HG03354 (cell line): ENCODE results near the gene RRM2.
"Not testable (repeated sequence)": the region's sequence is repeated elsewhere in the genome, so short reads cannot be mapped to it uniquely, and the experiment has no call there.

Source experiments
- ATAC-seq: cut with Tn5 transposase; IDR thresholded peaks from one replicate; pipeline ENCODE4 v1.9.1; 2021; ENCODE audit warnings: mild to moderate bottlenecking; ENCODE audit not compliant: unreplicated experiment, poor library complexity, severe bottlenecking

The RRM2 gene

DNA sequence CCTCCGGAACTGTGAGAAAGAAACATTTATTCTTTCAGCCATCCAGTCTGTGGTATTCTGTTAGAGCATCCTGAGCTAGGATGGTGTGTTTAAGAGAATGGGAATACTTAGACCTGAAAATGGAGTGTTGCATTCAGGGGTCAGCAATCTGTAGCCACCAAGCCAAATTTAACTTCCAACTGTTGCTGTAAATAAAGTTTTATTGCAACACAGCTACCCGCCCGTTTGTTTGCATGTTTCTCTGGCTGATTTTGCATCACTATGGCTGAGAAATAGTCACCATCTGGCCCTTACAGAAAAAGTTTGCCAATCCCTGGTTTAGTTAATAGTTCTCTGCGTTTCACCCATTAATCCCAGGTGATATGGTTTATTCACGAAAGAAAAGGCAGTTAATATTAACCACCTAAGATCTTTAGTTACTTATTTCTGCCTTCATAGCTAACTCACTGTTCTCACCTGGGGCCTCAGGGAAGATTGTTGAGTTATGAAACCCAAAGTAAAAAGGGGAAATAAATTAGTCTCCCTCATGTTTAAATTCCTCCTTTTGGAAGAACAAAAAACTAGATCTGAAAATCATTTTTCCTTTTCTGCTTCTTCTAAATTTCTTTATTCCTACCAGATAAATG lies 32.9 kb upstream of the RRM2 start:
- ATAC-seq = peak; percentile 62

- ATAC-seq = peak; percentile 42
Observed at GRCh38 chr2:10091182-10091888, 31.2 kb upstream of the RRM2 start.

GRCh38 chr2:10091889-10092244 lies 30.7 kb upstream of the RRM2 start:
- ATAC-seq = not testable (repeated sequence)

DNA sequence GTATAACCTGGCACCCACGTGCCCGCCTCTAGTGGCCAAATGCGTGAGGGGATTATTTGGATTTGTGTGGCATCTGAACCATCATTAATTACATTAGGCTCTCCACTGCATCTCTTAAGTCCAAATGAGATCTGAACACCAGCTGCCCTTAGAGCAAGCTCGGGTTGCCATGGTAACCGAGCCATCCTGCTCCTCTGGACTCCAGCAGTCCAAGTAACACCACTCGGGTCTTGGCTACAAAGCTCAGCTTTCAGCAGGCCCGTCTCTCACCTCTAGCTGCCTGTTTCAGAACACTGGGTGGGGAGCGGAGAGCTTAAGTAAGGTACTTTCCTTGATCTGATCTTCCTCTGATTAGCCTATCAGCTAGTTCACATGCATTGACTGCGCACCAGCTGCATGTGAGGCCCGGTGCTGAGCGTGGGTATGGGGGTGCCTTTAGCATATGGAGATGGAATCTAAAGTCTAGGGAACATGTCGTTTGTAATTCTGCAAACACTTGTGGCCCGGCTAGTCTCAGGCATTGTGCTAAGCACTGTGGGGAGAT lies 28.2 kb upstream of the RRM2 start:
- ATAC-seq = no peak

- no peak for ATAC-seq
Observed at GRCh38 chr2:10095175-10095574, 27.4 kb upstream of the RRM2 start.

GRCh38 chr2:10096641-10097040 lies 25.9 kb upstream of the RRM2 start:
- ATAC-seq = no peak

DNA sequence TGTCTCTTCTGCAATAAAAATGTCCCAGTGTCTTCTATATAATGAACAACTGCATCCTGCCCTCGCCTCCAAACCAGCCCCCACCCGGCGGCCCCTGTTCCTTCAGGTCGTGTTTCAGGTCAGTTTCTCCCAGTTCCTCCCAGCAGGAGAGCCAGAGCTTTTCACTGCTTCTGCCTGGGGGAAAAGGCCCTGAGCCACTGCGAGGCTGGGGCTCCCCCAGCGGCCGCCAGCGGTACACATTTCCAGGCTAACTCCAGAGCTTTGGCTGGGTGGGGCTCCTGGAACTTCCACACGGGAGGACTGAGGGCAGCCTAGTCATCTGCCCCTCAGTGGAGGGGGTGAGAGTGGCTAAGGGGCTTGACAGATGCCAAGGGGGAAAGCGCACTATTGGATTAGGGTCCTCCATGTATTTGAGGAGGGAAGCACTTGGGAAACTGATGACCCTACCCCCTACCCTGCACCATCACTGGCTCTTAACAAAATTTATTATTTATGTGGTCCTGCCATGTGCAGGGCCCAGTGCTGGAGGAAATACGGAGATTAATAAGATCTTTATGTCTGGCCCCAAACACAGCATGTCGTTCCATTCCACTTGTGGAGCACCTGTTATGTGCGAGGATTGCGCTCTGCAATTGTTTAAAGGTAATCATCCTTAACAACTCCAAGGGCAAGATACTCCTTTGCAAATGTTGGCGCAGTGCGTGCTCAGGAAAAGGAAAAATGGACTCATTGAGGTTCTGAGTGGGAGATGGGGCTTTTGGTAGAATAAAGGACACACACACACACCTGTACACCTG lies 25.0 kb upstream of the RRM2 start:
- peak; percentile 81 for ATAC-seq

DNA sequence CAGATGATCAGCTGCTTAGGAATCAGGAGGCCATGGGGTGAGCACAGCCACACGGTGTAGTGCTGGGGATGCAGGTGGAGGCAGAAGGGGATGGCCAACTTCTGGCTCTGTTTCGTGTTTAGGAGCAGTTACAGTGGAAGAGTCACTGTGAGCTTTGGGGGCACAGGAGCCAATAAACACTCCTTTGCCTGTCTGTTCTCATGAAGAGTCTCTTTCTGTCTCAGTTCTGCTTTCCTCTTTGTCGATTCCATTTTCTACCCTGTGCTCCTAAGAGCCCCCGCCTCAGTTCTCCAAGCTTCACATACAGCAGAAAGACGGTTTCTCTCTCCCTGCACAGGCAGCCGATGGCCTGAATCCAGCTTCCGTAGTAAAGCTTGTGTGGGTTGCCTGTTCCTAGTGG lies 21.0 kb upstream of the RRM2 start:
- ATAC-seq = no peak

- no peak for ATAC-seq
Observed at GRCh38 chr2:10103179-10103578, 19.4 kb upstream of the RRM2 start.

GRCh38 chr2:10104906-10105305 lies 17.6 kb upstream of the RRM2 start:
- not testable (repeated sequence) for ATAC-seq

- no peak for ATAC-seq
Observed at GRCh38 chr2:10109311-10109710, 13.2 kb upstream of the RRM2 start.

GRCh38 chr2:10119027-10119325 lies 3.6 kb upstream of the RRM2 start:
- no peak for ATAC-seq

GRCh38 chr2:10119601-10120157 lies 2.9 kb upstream of the RRM2 start:
- ATAC-seq = no peak

- peak; percentile 58 for ATAC-seq
Observed at GRCh38 chr2:10120158-10120876, 2.2 kb upstream of the RRM2 start.

- ATAC-seq = no peak
Observed at GRCh38 chr2:10120877-10121574, 1.5 kb upstream of the RRM2 start.

DNA sequence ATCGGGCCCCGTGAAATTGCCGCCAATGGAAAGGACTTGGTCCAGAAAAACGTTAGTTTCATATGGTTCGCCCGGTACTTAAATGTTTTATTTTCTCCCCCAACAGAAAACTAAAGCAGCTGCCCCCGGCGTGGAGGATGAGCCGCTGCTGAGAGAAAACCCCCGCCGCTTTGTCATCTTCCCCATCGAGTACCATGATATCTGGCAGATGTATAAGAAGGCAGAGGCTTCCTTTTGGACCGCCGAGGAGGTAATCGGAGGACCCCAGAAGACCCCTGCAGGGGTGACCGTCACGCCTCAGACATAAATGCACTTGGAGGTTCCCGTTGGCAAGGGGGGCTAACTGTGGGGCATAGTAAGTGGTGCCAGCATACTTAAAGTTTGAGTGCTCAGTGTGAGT lies 742 bp downstream of the RRM2 start:
- ATAC-seq = no peak

- no peak for ATAC-seq
Observed at GRCh38 chr2:10124538-10125045, 2.1 kb downstream of the RRM2 start.

DNA sequence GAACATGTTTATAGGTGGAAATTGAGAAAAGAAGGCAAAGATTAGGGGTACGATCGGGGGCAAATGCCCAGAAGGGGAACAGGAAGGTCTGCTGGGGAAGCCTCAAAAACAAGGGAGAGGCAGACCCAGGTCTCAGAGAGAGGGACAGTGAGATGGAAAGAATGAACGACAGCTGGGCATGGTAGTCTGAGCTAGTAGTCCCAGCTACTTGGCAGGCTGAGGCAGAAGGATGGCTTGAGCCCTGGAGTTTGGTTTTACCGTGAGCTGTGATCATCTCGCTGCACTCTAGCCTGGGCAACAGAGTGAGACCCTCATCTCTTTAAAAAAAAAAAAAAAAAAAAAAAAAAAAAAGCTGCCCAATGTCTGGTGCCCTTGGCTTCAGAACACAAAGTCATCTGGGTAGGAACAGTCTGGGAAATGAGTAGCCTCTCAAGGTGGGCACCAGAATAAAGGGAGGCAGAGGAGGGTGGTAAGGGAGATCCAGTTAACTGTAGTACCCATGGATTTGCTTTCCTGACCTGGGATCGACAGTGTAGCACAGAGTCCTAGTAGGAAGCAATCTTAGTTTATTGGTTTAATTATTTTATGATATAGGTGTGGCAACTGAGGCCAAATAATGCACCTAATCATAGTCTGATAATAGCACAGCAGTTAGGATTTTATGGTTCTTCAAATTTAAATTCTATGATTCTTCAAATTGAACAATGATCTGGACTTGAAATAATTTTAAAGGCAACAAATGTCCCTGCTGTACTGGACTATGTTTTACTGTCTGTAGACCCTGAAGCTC lies 3.5 kb downstream of the RRM2 start:
- ATAC-seq = no peak
